PC-9 (cell line): ENCODE results near the gene CHSY3.

ENCODE experiments used
- EZH2 ChIP-seq: fragments of 200-600 bp; sonication (generic); IDR thresholded peaks from 2 replicates; pipeline ENCODE4 v1.8.0; 2017; ENCODE audit warnings: antibody characterized with exemption, low read depth
- TF ChIP-seq, protein P1 (sequence below): fragments of 200-600 bp; sonication (generic); conservative IDR thresholded peaks from 2 replicates; pipeline ENCODE4 v1.6.1; 2017; ENCODE audit warnings: mixed run types, antibody characterized with exemption, mild to moderate bottlenecking, moderate library complexity

DNA sequence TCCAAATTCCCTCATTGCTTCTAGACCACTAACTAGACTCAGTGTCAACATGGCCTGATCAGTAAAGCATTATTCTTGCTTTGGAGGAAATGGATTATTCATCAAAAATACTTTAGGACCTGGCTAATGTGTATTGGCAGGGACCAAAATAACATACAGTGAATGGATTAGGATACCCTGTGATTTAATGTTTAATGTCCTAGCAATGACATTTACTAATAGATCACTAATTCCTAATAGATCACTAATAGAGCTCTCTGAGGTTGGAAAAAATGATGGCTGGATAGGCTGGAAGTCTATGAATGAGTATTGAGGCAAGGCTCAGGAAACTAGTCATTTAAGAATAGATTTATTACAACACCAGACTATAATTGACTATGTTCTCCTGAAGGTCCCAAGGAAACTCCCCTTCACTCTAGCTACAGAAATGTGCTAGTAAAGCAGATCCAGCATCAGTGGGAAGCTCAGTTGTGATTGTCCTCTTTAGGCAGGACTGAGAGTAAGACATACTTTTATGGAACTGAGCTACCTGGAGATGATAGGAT is 46.1 kb upstream of the CHSY3 start:
- TF ChIP-seq EZH2: no peak
- TF ChIP-seq, protein P1, sequence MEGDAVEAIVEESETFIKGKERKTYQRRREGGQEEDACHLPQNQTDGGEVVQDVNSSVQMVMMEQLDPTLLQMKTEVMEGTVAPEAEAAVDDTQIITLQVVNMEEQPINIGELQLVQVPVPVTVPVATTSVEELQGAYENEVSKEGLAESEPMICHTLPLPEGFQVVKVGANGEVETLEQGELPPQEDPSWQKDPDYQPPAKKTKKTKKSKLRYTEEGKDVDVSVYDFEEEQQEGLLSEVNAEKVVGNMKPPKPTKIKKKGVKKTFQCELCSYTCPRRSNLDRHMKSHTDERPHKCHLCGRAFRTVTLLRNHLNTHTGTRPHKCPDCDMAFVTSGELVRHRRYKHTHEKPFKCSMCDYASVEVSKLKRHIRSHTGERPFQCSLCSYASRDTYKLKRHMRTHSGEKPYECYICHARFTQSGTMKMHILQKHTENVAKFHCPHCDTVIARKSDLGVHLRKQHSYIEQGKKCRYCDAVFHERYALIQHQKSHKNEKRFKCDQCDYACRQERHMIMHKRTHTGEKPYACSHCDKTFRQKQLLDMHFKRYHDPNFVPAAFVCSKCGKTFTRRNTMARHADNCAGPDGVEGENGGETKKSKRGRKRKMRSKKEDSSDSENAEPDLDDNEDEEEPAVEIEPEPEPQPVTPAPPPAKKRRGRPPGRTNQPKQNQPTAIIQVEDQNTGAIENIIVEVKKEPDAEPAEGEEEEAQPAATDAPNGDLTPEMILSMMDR: no peak
